B cell (primary cell): ENCODE results near the gene FBXO7. TPM values are rescaled to one million over a fixed set of nuclear protein-coding genes. Genes with fewer than 3 reads are reported as not detected.

Source experiments
- ATAC-seq: fragments of 200-7000 bp; cut with Tn5 transposase; one replicate; pipeline ENCODE4 v1.10.0; 2021; ENCODE audit warnings: low read depth, mild to moderate bottlenecking, moderate number of reproducible peaks, moderate library complexity
- CTCF ChIA-PET: fragments of 350-600 bp; sonication (Branson Sonifier 250); formaldehyde crosslinking; loops from one replicate; lab custom pipeline; 2021; ENCODE audit warnings: antibody characterized with exemption, inconsistent platforms; lab: Charles Lee
- POLR2A ChIA-PET: fragments of 350-600 bp; sonication (Branson Sonifier 250); formaldehyde crosslinking; loops from one replicate; lab custom pipeline; 2021; ENCODE audit warnings: antibody characterized with exemption; lab: Charles Lee
- DNase-seq: peaks from one replicate; pipeline ENCODE4 v3.0.0; 2013
- H2AFZ ChIP-seq: 2 replicates; pipeline ENCODE4 v1.6.1; 2012; ENCODE audit warnings: mild to moderate bottlenecking, low read depth, low read length; ENCODE audit not compliant: insufficient read depth, poor library complexity, severe bottlenecking
- H3K27ac ChIP-seq, 2 donors: 1 replicate in 1 of 2; 2 replicates in 1 of 2; pipeline ENCODE4 v1.5.1; 2012 to 2013; ENCODE audit warnings: low read length in 2 of 2, mild to moderate bottlenecking in 2 of 2, moderate library complexity in 1 of 2
- H3K27me3 ChIP-seq, 4 experiments: fragments of 200-600 bp in 1 of 4; sonication (generic) in 1 of 4; replicated peaks in 1 of 4; 1 replicate in 2 of 4; 2 replicates in 2 of 4; pipeline versions ENCODE4 v1.6.1 to v1.7.0; 2013 to 2016; ENCODE audit warnings: low read length in 3 of 4, mild to moderate bottlenecking in 2 of 4, mixed read lengths in 1 of 4, moderate library complexity in 1 of 4; ENCODE audit not compliant: insufficient read depth in 4 of 4, control insufficient read depth in 3 of 4; ENCODE audit errors: control extremely low read depth in 1 of 4
- H3K36me3 ChIP-seq, 2 experiments: replicated peaks in 1 of 2; 1 replicate in 1 of 2; 2 replicates in 1 of 2; pipeline versions ENCODE4 v1.6.1 to v1.7.1; 2013; ENCODE audit warnings: low read length in 1 of 2; ENCODE audit not compliant: insufficient read depth in 2 of 2, control insufficient read depth in 1 of 2; ENCODE audit errors: control extremely low read depth in 1 of 2, extremely low read depth in 1 of 2
- H3K4me1 ChIP-seq, 2 donors: fragments of 200-600 bp in 1 of 2; sonication (generic) in 1 of 2; 1 replicate in 1 of 2; 2 replicates in 1 of 2; pipeline versions ENCODE4 v1.5.1 to v1.6.1; 2013 to 2017; ENCODE audit warnings: low read length in 2 of 2; ENCODE audit not compliant: control insufficient read depth in 2 of 2, insufficient read depth in 2 of 2
- H3K4me2 ChIP-seq: replicated peaks from 2 replicates; pipeline ENCODE3; 2012; ENCODE audit warnings: mild to moderate bottlenecking, low read depth, low read length; ENCODE audit not compliant: poor library complexity, severe bottlenecking
- H3K4me3 ChIP-seq, 5 experiments: fragments of 200-600 bp in 1 of 5; sonication (generic) in 1 of 5; 1 replicate in 3 of 5; 2 replicates in 2 of 5; pipeline versions ENCODE4 v1.5.1 to v1.7.0; 2011 to 2016; ENCODE audit warnings: low read length in 4 of 5, mild to moderate bottlenecking in 4 of 5, low read depth in 2 of 5, control low read depth in 1 of 5, moderate library complexity in 1 of 5; ENCODE audit not compliant: insufficient read depth in 1 of 5; ENCODE audit errors: control extremely low read depth in 1 of 5, extremely low read depth in 1 of 5
- H3K79me2 ChIP-seq: fragments of 200-600 bp; sonication (generic); one replicate; pipeline ENCODE4 v1.6.0; 2016; ENCODE audit warnings: low read length; ENCODE audit not compliant: control insufficient read depth, insufficient read depth
- H3K9ac ChIP-seq: fragments of 200-600 bp; sonication (generic); 2 replicates; pipeline ENCODE4 v1.6.1; 2017; ENCODE audit warnings: mild to moderate bottlenecking, low read length, moderate library complexity
- H3K9me3 ChIP-seq, 3 donors: one replicate each; pipeline versions ENCODE4 v1.6.1 to v1.7.1; 2013; ENCODE audit warnings: low read length in 2 of 3; ENCODE audit not compliant: control insufficient read depth in 2 of 3, insufficient read depth in 1 of 3; ENCODE audit errors: control extremely low read depth in 1 of 3
- H4K20me1 ChIP-seq: 2 replicates; pipeline ENCODE4 v1.6.0; 2012; ENCODE audit warnings: mild to moderate bottlenecking, low read length; ENCODE audit not compliant: insufficient read depth, control insufficient read depth, poor library complexity, severe bottlenecking
- H3K27ac Mint-ChIP-seq: one replicate; pipeline ENCODE4 v1.8.0; 2021; ENCODE audit warnings: mixed read lengths
- H3K27me3 Mint-ChIP-seq: one replicate; pipeline ENCODE4 v1.8.0; 2021; ENCODE audit warnings: mixed read lengths
- H3K4me1 Mint-ChIP-seq: one replicate; pipeline ENCODE4 v1.8.0; 2021; ENCODE audit warnings: mixed read lengths
- H3K4me3 Mint-ChIP-seq: one replicate; pipeline ENCODE4 v1.8.0; 2021; ENCODE audit warnings: mixed read lengths
- H3K9me3 Mint-ChIP-seq: one replicate; pipeline ENCODE4 v1.8.0; 2022; ENCODE audit warnings: mixed read lengths; ENCODE audit not compliant: insufficient read depth
- CTCF ChIP-seq: fragments of 200-600 bp; IDR thresholded peaks from one replicate; pipeline ENCODE4 v1.8.0; 2022; ENCODE audit warnings: antibody characterized with exemption, mild to moderate bottlenecking
- EZH2 ChIP-seq: IDR thresholded peaks from 2 replicates; pipeline ENCODE4 v1.6.1; 2012; ENCODE audit warnings: borderline replicate concordance, low read depth, mild to moderate bottlenecking, moderate library complexity, low read length; ENCODE audit not compliant: insufficient read depth, poor library complexity, severe bottlenecking
- WGBS: methylation state at CpG from one replicate; pipeline ENCODE4 v1.1.5; 2013; ENCODE audit warnings: missing lambda C conversion rate; ENCODE audit not compliant: insufficient coverage; 5-methylcytosine and 5-hydroxymethylcytosine counted together
- intact Hi-C: fragments of 100-400 bp; cut with micrococcal nuclease; formaldehyde crosslinking; loops from one replicate; pipeline ENCODE4 v1.10.0; 2022
- polyA plus RNA-seq: library from polyadenylated mRNA; depleted of rRNA; stranded (reverse); fragments of >200 nt; gene quantifications from 2 replicates; pipeline ENCODE4 v1.2.3, GENCODE V29; 2012
- total RNA-seq, 2 donors: library from RNA; stranded (reverse); fragments of 120-200 nt in 1 of 2; gene quantifications; 1 replicate in 1 of 2; 2 replicates in 1 of 2; pipeline versions ENCODE4 v1.2.3 to v1.2.4, GENCODE V29; 2013 to 2022

Gene FBXO7
- total and polyA plus RNA-seq, 2 donors (not counting 1 experiment from before 2014, with no cell fraction given), result 66.2 to 106 TPM

- peaks cover 2% of the 10 kb centered on the region for H3K4me1 Mint-ChIP-seq
Measured at GRCh38 chr22:32486656-32487390, 12.2 kb downstream of the FBXO7 start.

More at GRCh38 chr22:32486656-32487390, 12.2 kb downstream of the FBXO7 start:
- intact Hi-C loops, result no loop called here
- H3K36me3 ChIP-seq, result peaks cover 21 to 83% of the 10 kb centered on the region in 2 experiments
- H3K4me1 ChIP-seq, result peaks cover 0 to 9% of the 10 kb centered on the region in 2 donors
- no peaks in the 10 kb centered on the region for H3K27me3 ChIP-seq
- ATAC-seq (no peak), DNase-seq (no peak)
- ChIA-PET CTCF (interaction anchor here (1.4 kb wide), 1 partner anchor 9 kb away, joined by 3 read pairs; no protein-coding TSS in a partner anchor), POLR2A (no interaction called here)
- Mint-ChIP-seq H3K27me3 (no peaks in the 10 kb centered on the region), H3K27ac (no peak overlapping the region), H3K4me3 (no peak overlapping the region), H3K9me3 (no peaks in the 10 kb centered on the region)
- H3K27ac ChIP-seq, result no peak overlapping the region
- H3K9ac ChIP-seq, result no peak overlapping the region
- WGBS, result no CpG with 5 or more reads among the region's 3 CpGs
- peaks cover 74% of the 10 kb centered on the region for H4K20me1 ChIP-seq
- no peaks in the 10 kb centered on the region for H3K9me3 ChIP-seq
- H2AFZ ChIP-seq, result no peak overlapping the region
- no peak overlapping the region for H3K4me3 ChIP-seq
- no peak overlapping the region for H3K4me2 ChIP-seq
- peaks cover 44% of the 10 kb centered on the region for H3K79me2 ChIP-seq
- no peak for TF ChIP-seq CTCF
- TF ChIP-seq EZH2, result no peak
